Esophagus muscularis mucosa (tissue), 3 donors: ENCODE results near the gene SPAG17.

Experiments
- CTCF ChIP-seq, 3 experiments: fragments of 200-600 bp in 2 of 3; fragments of 450-650 bp in 1 of 3; sonication (generic) in 2 of 3; IDR thresholded peaks; one replicate each; pipeline ENCODE4 v1.5.1; 2017 to 2019; ENCODE audit warnings: antibody characterized with exemption in 3 of 3, mild to moderate bottlenecking in 2 of 3, moderate library complexity in 1 of 3
- POLR2A ChIP-seq: fragments of 450-650 bp; IDR thresholded peaks from one replicate; pipeline ENCODE4 v1.6.1; 2017; ENCODE audit warnings: antibody characterized with exemption, moderate library complexity, mild to moderate bottlenecking, low read depth
- POLR2AphosphoS5 ChIP-seq, 2 donors: sonication (generic); formaldehyde crosslinking; IDR thresholded peaks; one replicate each; pipeline ENCODE4 v1.6.1; 2017; ENCODE audit warnings: antibody characterized with exemption in 2 of 2

- TF ChIP-seq POLR2AphosphoS5 (IDR thresholded peaks at IDR 0.05) (no peak), CTCF (IDR thresholded peaks at IDR 0.05) (no peak), POLR2A (no peak)
Measured at GRCh38 chr1:117959364-117959763, 225.7 kb downstream of the SPAG17 start.
